Naive thymus-derived CD4-positive, alpha-beta T cell (primary cell): ENCODE measurements around the gene GAPT. TPM values are rescaled to one million over a fixed set of nuclear protein-coding genes. Genes with fewer than 3 reads are reported as not detected.

ENCODE experiments used
- ATAC-seq: fragments of 150-1000 bp; cut with Tn5 transposase; 2 replicates; pipeline ENCODE4 v1.10.0; 2021; ENCODE audit warnings: mild to moderate bottlenecking, moderate library complexity
- CTCF ChIA-PET: fragments of 350-600 bp; sonication (Branson Sonifier 250); formaldehyde crosslinking; loops from one replicate; lab custom pipeline; 2021; ENCODE audit warnings: antibody characterized with exemption; lab: Charles Lee
- POLR2A ChIA-PET: fragments of 350-600 bp; sonication (Branson Sonifier 250); formaldehyde crosslinking; loops from one replicate; lab custom pipeline; 2021; ENCODE audit warnings: antibody characterized with exemption, inconsistent platforms; lab: Charles Lee
- DNase-seq, 9 donors: peaks; one replicate each; pipeline versions ENCODE4 v3.0.0 to v3.0.0-alpha.2; 2020 to 2022; ENCODE audit warnings: mixed read lengths in 1 of 9
- H3K27ac ChIP-seq: one replicate; pipeline ENCODE4 v1.7.0; 2013; ENCODE audit warnings: mild to moderate bottlenecking, low read depth, low read length, moderate library complexity
- H3K27me3 ChIP-seq, 2 donors: one replicate each; pipeline ENCODE4 v1.7.0; 2013; ENCODE audit warnings: low read length in 2 of 2, mild to moderate bottlenecking in 2 of 2, moderate library complexity in 2 of 2; ENCODE audit not compliant: control insufficient read depth in 2 of 2, insufficient read depth in 2 of 2
- H3K36me3 ChIP-seq, 3 experiments: 1 replicate in 2 of 3; 2 replicates in 1 of 3; pipeline ENCODE4 v1.7.0; 2013; ENCODE audit warnings: low read length in 3 of 3, mild to moderate bottlenecking in 3 of 3, moderate library complexity in 1 of 3; ENCODE audit not compliant: insufficient read depth in 3 of 3, control insufficient read depth in 2 of 3
- H3K4me1 ChIP-seq, 2 donors: one replicate each; pipeline ENCODE4 v1.7.0; 2013; ENCODE audit warnings: low read length in 2 of 2, mild to moderate bottlenecking in 2 of 2, moderate library complexity in 1 of 2; ENCODE audit not compliant: control insufficient read depth in 2 of 2, insufficient read depth in 2 of 2
- H3K4me3 ChIP-seq: 2 replicates; pipeline ENCODE4 v1.7.0; 2013; ENCODE audit warnings: mild to moderate bottlenecking, low read length
- H3K9me3 ChIP-seq, 3 experiments: 1 replicate in 2 of 3; 2 replicates in 1 of 3; pipeline ENCODE4 v1.7.0; 2013; ENCODE audit warnings: low read length in 3 of 3; ENCODE audit not compliant: control insufficient read depth in 2 of 3
- H3K27ac Mint-ChIP-seq, 9 donors: one replicate each; pipeline ENCODE4 v1.8.0; 2020 to 2022; ENCODE audit warnings: mixed read lengths in 9 of 9, mild to moderate bottlenecking in 8 of 9, moderate library complexity in 5 of 9, inconsistent platforms in 2 of 9
- H3K27me3 Mint-ChIP-seq, 5 donors: one replicate each; pipeline ENCODE4 v1.8.0; 2021 to 2022; ENCODE audit warnings: mixed read lengths in 5 of 5, mild to moderate bottlenecking in 1 of 5
- H3K36me3 Mint-ChIP-seq, 5 donors: one replicate each; pipeline ENCODE4 v1.8.0; 2020 to 2022; ENCODE audit warnings: mixed read lengths in 5 of 5, mild to moderate bottlenecking in 3 of 5, inconsistent platforms in 1 of 5
- H3K4me1 Mint-ChIP-seq, 7 donors: one replicate each; pipeline ENCODE4 v1.8.0; 2020 to 2022; ENCODE audit warnings: mixed read lengths in 7 of 7, mild to moderate bottlenecking in 3 of 7, inconsistent platforms in 1 of 7
- H3K4me3 Mint-ChIP-seq, 10 donors: one replicate each; pipeline ENCODE4 v1.8.0; 2020 to 2022; ENCODE audit warnings: mild to moderate bottlenecking in 10 of 10, mixed read lengths in 10 of 10, moderate library complexity in 6 of 10, inconsistent platforms in 2 of 10
- H3K9me3 Mint-ChIP-seq, 11 donors: one replicate each; pipeline ENCODE4 v1.8.0; 2020 to 2022; ENCODE audit warnings: mixed read lengths in 11 of 11, mild to moderate bottlenecking in 4 of 11, inconsistent platforms in 1 of 11, moderate library complexity in 1 of 11
- intact Hi-C, 2 donors: fragments of 100-400 bp; cut with micrococcal nuclease; formaldehyde crosslinking; loops; one replicate each; pipeline ENCODE4 v1.15.1; 2023
- polyA plus RNA-seq, 2 donors: library from polyadenylated mRNA; unstranded; fragments of 300-500 nt; fragmentation: Illumina TruSeq; gene quantifications; one replicate each; pipeline ENCODE4 v1.2.3, GENCODE V29; 2021
- total RNA-seq, 6 experiments: library from RNA in 5 of 6; stranded (reverse) in 5 of 6; gene quantifications; 1 replicate in 5 of 6; 2 replicates in 1 of 6; pipeline ENCODE4 v1.2.3 and lab custom pipeline; 2021 to 2026

GAPT gene
- total and polyA plus RNA-seq, 7 experiments from 2014 or later, result 0.54 to 11.7 (median 0.97) TPM; not detected in 1

- Mint-ChIP-seq H3K27me3 (peaks cover 4 to 35% (median 14%) of the 10 kb centered on the region in 5 donors), H3K4me1 (peaks cover 9 to 17% (median 15%) of the 10 kb centered on the region in 7 donors), H3K27ac (no peak overlapping the region), H3K4me3 (no peak overlapping the region), H3K36me3 (peaks cover 0 to 12% (median 4%) of the 10 kb centered on the region in 5 donors), H3K9me3 (no peaks in the 10 kb centered on the region)
- Histone ChIP-seq H3K27ac (no peak overlapping the region), H3K4me3 (no peak overlapping the region), H3K9me3 (no peaks in the 10 kb centered on the region), H3K36me3 (no peaks in the 10 kb centered on the region), H3K4me1 (peaks cover 0 to 9% of the 10 kb centered on the region in 2 donors), H3K27me3 (no peaks in the 10 kb centered on the region)
- no peak for ATAC-seq
- POLR2A ChIA-PET, result interaction anchor here (0.6 kb wide), 1 partner anchor 18 kb away, joined by 3 read pairs; no protein-coding TSS in a partner anchor
- intact Hi-C loops, result no loop called here
- CTCF ChIA-PET, result no interaction called here
- no peak for DNase-seq
These were observed 35.2 kb upstream of the GAPT start for GRCh38 chr5:58456026-58456425.

- intact Hi-C loops, result no loop called here
- Mint-ChIP-seq H3K27ac (no peak overlapping the region), H3K4me1 (peaks cover 9 to 21% (median 16%) of the 10 kb centered on the region in 7 donors), H3K36me3 (peaks cover 0 to 12% (median 4%) of the 10 kb centered on the region in 5 donors), H3K4me3 (no peak overlapping the region), H3K9me3 (no peaks in the 10 kb centered on the region), H3K27me3 (peaks cover 4 to 34% (median 14%) of the 10 kb centered on the region in 5 donors)
- Histone ChIP-seq H3K27ac (no peak overlapping the region), H3K27me3 (no peaks in the 10 kb centered on the region), H3K4me3 (no peak overlapping the region), H3K9me3 (no peaks in the 10 kb centered on the region), H3K4me1 (peaks cover 0 to 9% of the 10 kb centered on the region in 2 donors), H3K36me3 (no peaks in the 10 kb centered on the region)
- no peak for ATAC-seq
- ChIA-PET POLR2A (no interaction called here), CTCF (no interaction called here)
- DNase-seq, result no peak
These were observed 34.7 kb upstream of the GAPT start for GRCh38 chr5:58456486-58456885.

GRCh38 chr5:58457050-58457449 lies 34.2 kb upstream of the GAPT start:
- Mint-ChIP-seq H3K4me1 (peaks cover 9 to 23% (median 16%) of the 10 kb centered on the region in 7 donors), H3K4me3 (no peak overlapping the region), H3K36me3 (peaks cover 0 to 12% (median 4%) of the 10 kb centered on the region in 5 donors), H3K27me3 (peaks cover 4 to 29% (median 14%) of the 10 kb centered on the region in 5 donors), H3K27ac (no peak overlapping the region), H3K9me3 (no peaks in the 10 kb centered on the region)
- H3K4me3 ChIP-seq, result no peak overlapping the region
- H3K27me3 ChIP-seq, result no peaks in the 10 kb centered on the region
- H3K9me3 ChIP-seq, result no peaks in the 10 kb centered on the region
- intact Hi-C loops, result no loop called here
- DNase-seq (no peak), ATAC-seq (no peak)
- peaks cover 0 to 9% of the 10 kb centered on the region in 2 donors for H3K4me1 ChIP-seq
- H3K27ac ChIP-seq, result no peak overlapping the region
- no peaks in the 10 kb centered on the region for H3K36me3 ChIP-seq
- POLR2A ChIA-PET, result no interaction called here
- CTCF ChIA-PET, result no interaction called here

- Mint-ChIP-seq H3K4me1 (peaks cover 9 to 26% (median 16%) of the 10 kb centered on the region in 7 donors), H3K27me3 (peaks cover 4 to 22% (median 14%) of the 10 kb centered on the region in 5 donors), H3K4me3 (peak overlapping the region in 8 of 10 donors; percentile 22 to 96 (median 88)), H3K9me3 (no peaks in the 10 kb centered on the region), H3K36me3 (peaks cover 0 to 12% (median 4%) of the 10 kb centered on the region in 5 donors), H3K27ac (peak overlapping the region in 2 of 9 donors; percentile 12 to 36)
- ChIA-PET CTCF (interaction anchor here (0.8 to 4.8 kb wide), 4 partner anchors 808 to 1160 kb away, joined by 3 to 28 read pairs (median 8); no protein-coding TSS in a partner anchor), POLR2A (interaction anchor here (1.2 to 3.4 kb wide), 2 partner anchors 963 to 1159 kb away, joined by 4 to 31 read pairs; no protein-coding TSS in a partner anchor)
- intact Hi-C loops, result no loop called here
- Histone ChIP-seq H3K9me3 (no peaks in the 10 kb centered on the region), H3K4me3 (no peak overlapping the region), H3K36me3 (no peaks in the 10 kb centered on the region), H3K4me1 (peaks cover 0 to 9% of the 10 kb centered on the region in 2 donors), H3K27me3 (no peaks in the 10 kb centered on the region), H3K27ac (no peak overlapping the region)
- DNase-seq (no peak), ATAC-seq (no peak)
These were observed 33.0 kb upstream of the GAPT start for GRCh38 chr5:58458141-58458742.

- POLR2A ChIA-PET, result interaction anchor here (0.6 to 3.4 kb wide), 5 partner anchors 16 to 1160 kb away, joined by 3 to 31 read pairs (median 5); no protein-coding TSS in a partner anchor
- no peaks in the 10 kb centered on the region for H3K9me3 ChIP-seq
- H3K36me3 Mint-ChIP-seq, result peaks cover 0 to 12% (median 4%) of the 10 kb centered on the region in 5 donors
These were observed 32.5 kb upstream of the GAPT start for GRCh38 chr5:58458743-58459145.

GRCh38 chr5:58459146-58460001 lies 31.9 kb upstream of the GAPT start:
- H3K4me1 Mint-ChIP-seq, result peaks cover 9 to 26% (median 16%) of the 10 kb centered on the region in 7 donors
- no peaks in the 10 kb centered on the region for H3K9me3 Mint-ChIP-seq
- H3K4me3 Mint-ChIP-seq, result peak overlapping the region; percentile 86 to 96 (median 91)
- H3K4me1 ChIP-seq, result peaks cover 0 to 9% of the 10 kb centered on the region in 2 donors
- H3K27ac ChIP-seq, result peak overlapping the region; percentile 84
- CTCF ChIA-PET, result interaction anchor here (0.6 to 5.5 kb wide), 9 partner anchors 9 to 1161 kb away, joined by 3 to 97 read pairs (median 4); no protein-coding TSS in a partner anchor
- peak overlapping the region; percentile 66 for H3K4me3 ChIP-seq
- intact Hi-C loops, result loop anchor here (1.0 to 10.0 kb wide), 17 partner anchors 572 to 1559 kb away; partner anchors contain the start of genes SETD9 (in 2 of the 2) and MIER3 (in 1 of the 2)
- no peaks in the 10 kb centered on the region for H3K27me3 ChIP-seq
- no peak for ATAC-seq
- POLR2A ChIA-PET, result interaction anchor here (0.6 to 3.4 kb wide), 10 partner anchors 17 to 1286 kb away, joined by 3 to 31 read pairs (median 4); no protein-coding TSS in a partner anchor
- peak in 4 of 9 donors; percentile 11 to 35 (median 24) for DNase-seq
- H3K27me3 Mint-ChIP-seq, result peaks cover 4 to 22% (median 14%) of the 10 kb centered on the region in 5 donors
- no peaks in the 10 kb centered on the region for H3K36me3 ChIP-seq
- no peaks in the 10 kb centered on the region for H3K9me3 ChIP-seq
- peaks cover 0 to 12% (median 4%) of the 10 kb centered on the region in 5 donors for H3K36me3 Mint-ChIP-seq
- H3K27ac Mint-ChIP-seq, result peak overlapping the region; percentile 12 to 92 (median 87)

More at GRCh38 chr5:58458743-58459145, 32.5 kb upstream of the GAPT start:
- Mint-ChIP-seq H3K4me1 (peaks cover 9 to 26% (median 16%) of the 10 kb centered on the region in 7 donors), H3K4me3 (peak overlapping the region; percentile 86 to 96 (median 91)), H3K27me3 (peaks cover 4 to 22% (median 14%) of the 10 kb centered on the region in 5 donors), H3K27ac (peak overlapping the region in 7 of 9 donors; percentile 12 to 92 (median 59)), H3K9me3 (no peaks in the 10 kb centered on the region)
- Histone ChIP-seq H3K4me3 (peak overlapping the region; percentile 66), H3K4me1 (peaks cover 0 to 9% of the 10 kb centered on the region in 2 donors), H3K36me3 (no peaks in the 10 kb centered on the region), H3K27me3 (no peaks in the 10 kb centered on the region), H3K27ac (no peak overlapping the region)
- ATAC-seq (no peak), DNase-seq (peak in 7 of 9 donors; percentile 9 to 23 (median 14))
- intact Hi-C loops, result no loop called here
- CTCF ChIA-PET, result interaction anchor here (0.6 to 4.8 kb wide), 6 partner anchors 9 to 1161 kb away, joined by 3 to 28 read pairs (median 5); no protein-coding TSS in a partner anchor
